T-cell (primary cell): ENCODE data around the gene NPEPL1. TPM values are rescaled to one million over a fixed set of nuclear protein-coding genes. Genes with fewer than 3 reads are reported as not detected.

ENCODE experiments used
- ATAC-seq, 4 experiments: fragments of 200-7000 bp in 3 of 4; fragments of 150-1000 bp in 1 of 4; cut with Tn5 transposase; replicated peaks in 1 of 4; 1 replicate in 3 of 4; 2 replicates in 1 of 4; pipeline ENCODE4 v1.10.0; 2021; ENCODE audit warnings: moderate library complexity in 3 of 4, mild to moderate bottlenecking in 2 of 4, moderate number of reproducible peaks in 1 of 4
- CTCF ChIA-PET, 2 donors: fragments of 300-600 bp; sonication (Branson Sonifier 250); formaldehyde crosslinking; loops; one replicate each; lab custom pipeline; 2022; ENCODE audit warnings: antibody characterized with exemption in 2 of 2; lab: Charles Lee
- POLR2A ChIA-PET, 2 donors: fragments of 300-600 bp; sonication (Branson Sonifier 250); formaldehyde crosslinking; loops; one replicate each; lab custom pipeline; 2022; ENCODE audit warnings: antibody characterized with exemption in 2 of 2; lab: Charles Lee
- DNase-seq, 35 experiments: peaks; one replicate each; pipeline versions ENCODE4 v3.0.0 to v3.0.0-alpha.2; 2013 to 2023
- H3K27ac ChIP-seq: one replicate; pipeline ENCODE4 v1.5.1; 2013; ENCODE audit warnings: low read length
- H3K27me3 ChIP-seq, 2 experiments: replicated peaks in 1 of 2; 1 replicate in 1 of 2; 2 replicates in 1 of 2; pipeline versions ENCODE4 v1.6.1 to v1.7.0; 2013; ENCODE audit warnings: low read length in 1 of 2, mixed read lengths in 1 of 2; ENCODE audit not compliant: control insufficient read depth in 2 of 2, insufficient read depth in 2 of 2; ENCODE audit errors: extremely low read depth in 1 of 2
- H3K36me3 ChIP-seq, 2 donors: 1 replicate in 1 of 2; 2 replicates in 1 of 2; pipeline versions ENCODE4 v1.6.1 to v1.7.0; 2013; ENCODE audit warnings: low read length in 1 of 2; ENCODE audit not compliant: control insufficient read depth in 2 of 2, insufficient read depth in 1 of 2; ENCODE audit errors: extremely low read depth in 1 of 2
- H3K4me1 ChIP-seq, 2 experiments: 1 replicate in 1 of 2; 2 replicates in 1 of 2; pipeline versions ENCODE4 v1.6.1 to v1.7.0; 2013; ENCODE audit warnings: low read length in 2 of 2, mixed read lengths in 1 of 2; ENCODE audit not compliant: insufficient read depth in 2 of 2, control insufficient read depth in 1 of 2; ENCODE audit errors: extremely low read depth in 1 of 2
- H3K4me3 ChIP-seq, 2 donors: 1 replicate in 1 of 2; 2 replicates in 1 of 2; pipeline versions ENCODE4 v1.5.1 to v1.7.0; 2013; ENCODE audit warnings: mild to moderate bottlenecking in 2 of 2, low read length in 1 of 2, moderate library complexity in 1 of 2; ENCODE audit not compliant: control insufficient read depth in 1 of 2; ENCODE audit errors: extremely low read depth in 1 of 2
- H3K9me3 ChIP-seq: 2 replicates; pipeline ENCODE4 v1.7.0; 2013
- H3K27ac Mint-ChIP-seq, 2 donors: one replicate each; pipeline ENCODE4 v1.8.0; 2020 to 2021; ENCODE audit warnings: mild to moderate bottlenecking in 2 of 2, mixed read lengths in 2 of 2
- H3K27me3 Mint-ChIP-seq, 2 donors: one replicate each; pipeline ENCODE4 v1.8.0; 2021 to 2022; ENCODE audit warnings: mixed read lengths in 2 of 2
- H3K36me3 Mint-ChIP-seq: one replicate; pipeline ENCODE4 v1.8.0; 2021; ENCODE audit warnings: mixed read lengths
- H3K4me1 Mint-ChIP-seq, 3 donors: one replicate each; pipeline ENCODE4 v1.8.0; 2020 to 2022; ENCODE audit warnings: mixed read lengths in 3 of 3, mild to moderate bottlenecking in 1 of 3
- H3K4me3 Mint-ChIP-seq, 3 donors: one replicate each; pipeline ENCODE4 v1.8.0; 2020 to 2022; ENCODE audit warnings: mild to moderate bottlenecking in 3 of 3, mixed read lengths in 3 of 3, moderate library complexity in 3 of 3
- H3K9me3 Mint-ChIP-seq, 3 donors: one replicate each; pipeline ENCODE4 v1.8.0; 2020 to 2022; ENCODE audit warnings: mixed read lengths in 3 of 3
- WGBS: methylation state at CpG from one replicate; pipeline ENCODE4 v1.1.5; 2013; ENCODE audit warnings: missing lambda C conversion rate; ENCODE audit not compliant: insufficient coverage; 5-methylcytosine and 5-hydroxymethylcytosine counted together
- total RNA-seq, 35 experiments: library from RNA in 6 of 35; stranded (reverse) in 6 of 35; fragments of 120-200 nt in 1 of 35; gene quantifications; one replicate each; pipeline versions ENCODE4 v1.2.1 to v1.2.4 and lab custom pipeline; 2013 to 2026

Gene NPEPL1
- total RNA-seq, 5 donors from 2014 or later (not counting 1 experiment from before 2014, with no cell fraction given): 49.6 to 79.0 (median 69.3) TPM

DNA sequence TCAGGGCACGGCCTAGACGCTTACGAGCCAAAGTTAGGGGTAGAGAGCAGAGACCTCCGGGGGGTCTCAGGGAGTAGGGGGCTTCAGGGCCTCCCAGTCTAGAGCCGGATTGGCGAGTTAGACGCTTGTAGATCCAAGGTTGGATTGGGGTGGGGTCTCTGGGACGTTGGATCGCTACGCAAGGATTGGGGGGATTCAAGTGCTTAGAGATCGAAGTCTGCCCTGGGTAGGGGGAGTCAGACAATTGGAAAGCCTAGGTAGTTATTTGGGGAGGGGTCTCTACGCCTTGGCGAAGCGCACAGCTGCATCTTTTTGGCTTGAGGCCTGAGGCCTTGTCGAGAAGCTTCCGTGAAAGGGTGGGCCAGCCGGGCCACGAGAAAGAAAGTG lies 41.0 kb upstream of the NPEPL1 start:
- ChIA-PET CTCF (interaction anchor here (0.5 to 2.9 kb wide), 13 partner anchors 8 to 344 kb away, joined by 3 to 20 read pairs (median 3); partner anchors contain the start of genes NPEPL1 (in 1 of the 2) and VAPB (in 1 of the 2)), POLR2A (interaction anchor here (0.5 to 2.6 kb wide), 6 partner anchors 8 to 292 kb away, joined by 3 to 19 read pairs (median 5); no protein-coding TSS in a partner anchor)
- H3K9me3 Mint-ChIP-seq: no peaks in the 10 kb centered on the region
- H3K36me3 Mint-ChIP-seq: no peaks in the 10 kb centered on the region
- no peaks in the 10 kb centered on the region for H3K9me3 ChIP-seq
- H3K27ac Mint-ChIP-seq: peak overlapping the region; percentile 98
- H3K27me3 ChIP-seq: no peaks in the 10 kb centered on the region
- peak overlapping the region; percentile 95 for H3K27ac ChIP-seq
- peaks cover 31 to 38% (median 32%) of the 10 kb centered on the region in 3 donors for H3K4me1 Mint-ChIP-seq
- H3K4me1 ChIP-seq: peaks cover 29 to 32% of the 10 kb centered on the region in 2 experiments
- ATAC-seq (peak in 1 of 4 experiments; percentile 7), DNase-seq (peak in 16 of 35 experiments; percentile 9 to 48 (median 20))
- H3K4me3 Mint-ChIP-seq: peak overlapping the region; percentile 97 to 98 (median 98)
- H3K36me3 ChIP-seq: peaks cover 0 to 2% of the 10 kb centered on the region in 2 donors
- H3K27me3 Mint-ChIP-seq: no peaks in the 10 kb centered on the region
- peak overlapping the region; percentile 95 to 97 for H3K4me3 ChIP-seq
- under 1% methylated on average over 18 of the region's 18 CpGs for WGBS

DNA sequence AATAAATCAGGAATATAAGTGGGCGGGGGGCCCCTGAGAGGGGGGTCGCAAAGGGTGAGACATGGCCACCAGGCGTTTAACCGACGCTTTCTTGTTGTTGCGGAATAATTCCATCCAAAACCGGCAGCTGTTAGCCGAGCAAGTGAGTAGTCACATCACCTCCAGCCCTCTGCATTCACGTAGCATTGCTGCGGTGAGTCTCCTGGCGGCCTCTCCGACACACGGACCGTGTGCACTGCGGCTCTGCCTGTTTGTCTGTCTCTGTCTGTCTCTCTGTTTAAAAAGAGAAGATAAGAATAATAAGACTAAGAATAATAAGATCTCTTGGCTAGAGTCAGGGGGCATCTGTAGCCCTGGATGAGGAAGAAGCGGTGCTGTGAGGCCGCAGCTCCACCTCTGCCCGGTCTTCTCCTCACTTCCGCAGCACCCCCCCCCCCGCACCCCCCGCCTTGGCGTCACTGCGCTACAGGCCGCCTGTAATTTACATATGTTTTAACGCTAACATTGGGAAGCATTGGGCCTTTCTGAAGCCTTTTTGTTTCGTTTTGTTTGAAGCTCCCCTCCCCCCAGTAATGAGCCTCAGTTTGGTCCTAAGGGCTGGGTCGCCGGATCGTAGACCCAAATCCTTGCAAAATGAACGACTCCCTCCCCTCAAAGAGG lies 40.5 kb upstream of the NPEPL1 start:
- H3K9me3 Mint-ChIP-seq: no peaks in the 10 kb centered on the region
- Histone ChIP-seq H3K9me3 (no peaks in the 10 kb centered on the region), H3K4me3 (peak overlapping the region; percentile 95 to 97), H3K27ac (peak overlapping the region; percentile 95), H3K36me3 (peaks cover 0 to 2% of the 10 kb centered on the region in 2 donors), H3K4me1 (peaks cover 33 to 38% of the 10 kb centered on the region in 2 experiments), H3K27me3 (no peaks in the 10 kb centered on the region)
- peak; percentile 39 to 91 (median 64) for DNase-seq
- H3K27ac Mint-ChIP-seq: peak overlapping the region; percentile 98
- ChIA-PET POLR2A (interaction anchor here (0.6 to 2.6 kb wide), 9 partner anchors 8 to 506 kb away, joined by 3 to 19 read pairs (median 6); partner anchors contain the start of genes PRELID3B (in 1 of the 2) and VAPB (in 1 of the 2)), CTCF (interaction anchor here (0.6 to 2.9 kb wide), 10 partner anchors 8 to 263 kb away, joined by 3 to 20 read pairs (median 4); partner anchors contain the start of genes NPEPL1 (in 1 of the 2) and VAPB (in 1 of the 2))
- no peaks in the 10 kb centered on the region for H3K36me3 Mint-ChIP-seq
- H3K4me3 Mint-ChIP-seq: peak overlapping the region; percentile 97 to 98 (median 98)
- H3K27me3 Mint-ChIP-seq: no peaks in the 10 kb centered on the region
- WGBS: 0% methylated on average over 11 of the region's 30 CpGs
- peak; percentile 44 to 64 (median 50) for ATAC-seq
- H3K4me1 Mint-ChIP-seq: peaks cover 37 to 44% (median 38%) of the 10 kb centered on the region in 3 donors

GRCh38 chr20:58652606-58653294 lies 39.9 kb upstream of the NPEPL1 start:
- peaks cover 34 to 42% of the 10 kb centered on the region in 2 experiments for H3K4me1 ChIP-seq
- no peaks in the 10 kb centered on the region for H3K9me3 ChIP-seq
- WGBS: no CpG with 5 or more reads among the region's 12 CpGs
- Mint-ChIP-seq H3K9me3 (no peaks in the 10 kb centered on the region), H3K4me3 (peak overlapping the region; percentile 97 to 98 (median 98)), H3K4me1 (peaks cover 43 to 50% (median 44%) of the 10 kb centered on the region in 3 donors), H3K27me3 (no peaks in the 10 kb centered on the region), H3K36me3 (no peaks in the 10 kb centered on the region), H3K27ac (peak overlapping the region; percentile 98)
- ATAC-seq (peak in 2 of 4 experiments; percentile 1 to 10), DNase-seq (peak in 2 of 35 experiments; percentile 15 to 48)
- H3K36me3 ChIP-seq: peaks cover 0 to 2% of the 10 kb centered on the region in 2 donors
- H3K27ac ChIP-seq: peak overlapping the region; percentile 95
- H3K4me3 ChIP-seq: peak overlapping the region; percentile 95 to 97
- H3K27me3 ChIP-seq: no peaks in the 10 kb centered on the region
- POLR2A ChIA-PET: interaction anchor here (0.5 to 2.6 kb wide), 7 partner anchors 8 to 390 kb away, joined by 3 to 19 read pairs (median 9); partner anchors contain the start of genes PRELID3B (in 1 of the 2) and VAPB (in 1 of the 2)
- CTCF ChIA-PET: interaction anchor here (0.6 to 2.9 kb wide), 5 partner anchors 7 to 284 kb away, joined by 3 to 20 read pairs (median 7); no protein-coding TSS in a partner anchor

- H3K4me1 Mint-ChIP-seq: peaks cover 53 to 61% (median 57%) of the 10 kb centered on the region in 3 donors
- no peak for DNase-seq
- ChIA-PET POLR2A (interaction anchor here (0.5 to 0.7 kb wide), 6 partner anchors 8 to 494 kb away, joined by 3 to 6 read pairs (median 4); no protein-coding TSS in a partner anchor), CTCF (interaction anchor here in 1 of 2 donors (0.7 kb wide), 1 partner anchor 20 kb away, joined by 3 read pairs; no protein-coding TSS in a partner anchor)
- no peaks in the 10 kb centered on the region for H3K27me3 ChIP-seq
- H3K36me3 ChIP-seq: peaks cover 0 to 2% of the 10 kb centered on the region in 2 donors
- H3K36me3 Mint-ChIP-seq: peaks cover 2% of the 10 kb centered on the region
- H3K27ac ChIP-seq: peak overlapping the region; percentile 95
- no peaks in the 10 kb centered on the region for H3K9me3 ChIP-seq
- WGBS: no CpG with 5 or more reads among the region's 4 CpGs
- no peaks in the 10 kb centered on the region for H3K9me3 Mint-ChIP-seq
- peaks cover 36 to 57% of the 10 kb centered on the region in 2 experiments for H3K4me1 ChIP-seq
- H3K27me3 Mint-ChIP-seq: no peaks in the 10 kb centered on the region
- no peak overlapping the region for H3K4me3 ChIP-seq
- H3K27ac Mint-ChIP-seq: peak overlapping the region in 1 of 2 donors; percentile 19
- ATAC-seq: no peak
- no peak overlapping the region for H3K4me3 Mint-ChIP-seq
Observed at GRCh38 chr20:58654337-58654736, 38.3 kb upstream of the NPEPL1 start.

DNA sequence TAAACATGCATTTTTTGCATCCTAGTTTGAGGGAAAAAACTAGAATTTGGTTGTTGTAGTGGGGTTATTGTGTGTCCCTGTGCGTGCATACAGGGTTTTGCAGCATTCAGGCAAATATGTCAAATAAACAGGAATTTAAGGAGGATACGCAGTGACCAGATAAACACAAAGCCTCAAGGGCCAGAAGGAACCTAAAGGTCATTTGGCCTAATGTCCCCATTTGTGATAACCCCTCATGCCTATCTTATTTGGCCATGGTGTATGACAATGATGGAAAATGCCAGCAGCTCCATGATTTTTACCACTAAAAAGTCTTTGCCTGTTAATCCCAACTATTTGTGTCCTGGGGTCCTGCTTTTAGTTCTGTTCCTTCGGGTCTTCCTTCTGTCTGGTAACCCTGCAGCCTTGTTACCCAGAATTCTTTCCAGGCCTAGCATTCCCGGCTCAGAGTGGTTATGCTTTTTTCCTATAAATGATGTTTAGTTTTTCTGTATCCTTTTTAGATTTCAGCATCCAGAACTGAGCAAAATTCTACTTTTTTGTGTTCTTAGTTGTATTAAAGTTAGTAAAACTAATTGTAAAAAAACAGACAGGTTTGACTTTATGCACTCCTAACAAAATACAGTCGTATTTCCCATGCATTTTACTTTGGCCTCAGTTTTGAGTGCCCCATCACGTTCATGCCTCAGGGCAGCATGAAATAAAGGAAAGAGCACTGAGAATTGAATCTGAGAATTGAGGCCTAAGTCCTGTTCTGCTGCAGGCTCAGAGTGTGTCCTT lies 37.1 kb upstream of the NPEPL1 start:
- ChIA-PET POLR2A (interaction anchor here in 1 of 2 donors (0.9 kb wide), 1 partner anchor 9 kb away, joined by 3 read pairs; no protein-coding TSS in a partner anchor), CTCF (interaction anchor here in 1 of 2 donors (0.6 kb wide), 1 partner anchor 20 kb away, joined by 4 read pairs; no protein-coding TSS in a partner anchor)
- Mint-ChIP-seq H3K27me3 (no peaks in the 10 kb centered on the region), H3K27ac (peak overlapping the region; percentile 89 to 91), H3K36me3 (peaks cover 2% of the 10 kb centered on the region), H3K9me3 (no peaks in the 10 kb centered on the region), H3K4me3 (peak overlapping the region; percentile 32 to 87 (median 41)), H3K4me1 (peaks cover 65 to 73% (median 69%) of the 10 kb centered on the region in 3 donors)
- Histone ChIP-seq H3K4me3 (no peak overlapping the region), H3K27ac (peak overlapping the region; percentile 13), H3K4me1 (peaks cover 42 to 67% of the 10 kb centered on the region in 2 experiments), H3K27me3 (no peaks in the 10 kb centered on the region), H3K36me3 (peaks cover 0 to 2% of the 10 kb centered on the region in 2 donors), H3K9me3 (no peaks in the 10 kb centered on the region)
- WGBS: 57% methylated on average over 2 of the region's 6 CpGs
- DNase-seq (no peak), ATAC-seq (no peak)
